T-helper 1 cell treated with Interleukin-12 subunit alpha and Interleukin-12 subunit beta and Interleukin-4 antibody, amounts not matched to agents 30 μg/mL and 1 μg/mL, for 36 hours (primary cell): ENCODE measurements around the gene VIT.
"Not testable (repeated sequence)": the region's sequence is repeated elsewhere in the genome, so short reads cannot be mapped to it uniquely, and the experiment has no call there.

Source experiments
- H3K27ac Mint-ChIP-seq: one replicate; pipeline ENCODE4 v1.8.0; 2021; ENCODE audit warnings: mild to moderate bottlenecking, mixed read lengths
- H3K27me3 Mint-ChIP-seq: one replicate; pipeline ENCODE4 v1.8.0; 2021; ENCODE audit warnings: low read depth, mixed read lengths
- H3K36me3 Mint-ChIP-seq: one replicate; pipeline ENCODE4 v1.8.0; 2021; ENCODE audit warnings: low read depth, mixed read lengths
- H3K4me1 Mint-ChIP-seq: one replicate; pipeline ENCODE4 v1.8.0; 2021; ENCODE audit warnings: low read depth, mixed read lengths
- H3K4me3 Mint-ChIP-seq: one replicate; pipeline ENCODE4 v1.8.0; 2021; ENCODE audit warnings: mild to moderate bottlenecking, moderate library complexity, mixed read lengths
- H3K9me3 Mint-ChIP-seq: one replicate; pipeline ENCODE4 v1.8.0; 2021; ENCODE audit warnings: mixed read lengths

VIT gene

DNA sequence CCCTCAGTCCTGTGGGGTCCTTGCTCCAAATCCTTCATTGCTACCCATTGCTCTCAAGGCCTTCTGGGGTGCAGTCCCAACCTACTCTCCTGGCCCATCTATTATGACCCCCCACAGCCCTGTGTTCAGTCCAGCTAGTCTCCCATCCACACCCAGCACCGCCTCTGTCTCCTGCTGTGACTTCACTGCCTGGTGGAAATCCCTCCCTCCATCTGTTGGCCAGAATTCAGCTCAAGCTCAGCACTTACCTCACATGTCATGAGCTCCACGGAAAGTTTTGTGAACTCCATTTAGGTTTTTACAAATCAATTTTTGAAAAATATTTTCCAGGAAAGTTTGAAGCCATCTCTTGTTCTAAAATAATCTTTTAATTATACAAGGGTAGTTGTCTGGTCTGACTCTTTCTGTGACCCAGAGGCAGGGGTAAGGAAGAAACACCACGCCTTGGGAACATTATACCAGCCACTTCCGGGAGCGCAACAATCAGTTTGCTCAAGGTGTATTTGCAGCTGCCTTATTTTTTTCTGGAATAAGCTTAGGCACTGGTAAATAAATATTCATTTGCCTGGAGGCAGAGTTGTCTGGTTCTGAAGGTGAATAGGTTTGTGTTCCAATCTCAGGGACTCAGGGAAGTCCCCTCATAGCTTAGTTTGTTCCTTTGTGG lies 110.8 kb downstream of the VIT start:
- Mint-ChIP-seq H3K4me3 (no peak overlapping the region), H3K4me1 (no peaks in the 10 kb centered on the region), H3K9me3 (no peaks in the 10 kb centered on the region), H3K27me3 (peaks cover 5% of the 10 kb centered on the region), H3K36me3 (no peaks in the 10 kb centered on the region), H3K27ac (no peak overlapping the region)

- Mint-ChIP-seq H3K27me3 (peaks cover 5% of the 10 kb centered on the region), H3K36me3 (no peaks in the 10 kb centered on the region), H3K27ac (no peak overlapping the region), H3K4me3 (no peak overlapping the region), H3K4me1 (no peaks in the 10 kb centered on the region), H3K9me3 (no peaks in the 10 kb centered on the region)
Observed at GRCh38 chr2:36808386-36809068, 112.0 kb downstream of the VIT start.

DNA sequence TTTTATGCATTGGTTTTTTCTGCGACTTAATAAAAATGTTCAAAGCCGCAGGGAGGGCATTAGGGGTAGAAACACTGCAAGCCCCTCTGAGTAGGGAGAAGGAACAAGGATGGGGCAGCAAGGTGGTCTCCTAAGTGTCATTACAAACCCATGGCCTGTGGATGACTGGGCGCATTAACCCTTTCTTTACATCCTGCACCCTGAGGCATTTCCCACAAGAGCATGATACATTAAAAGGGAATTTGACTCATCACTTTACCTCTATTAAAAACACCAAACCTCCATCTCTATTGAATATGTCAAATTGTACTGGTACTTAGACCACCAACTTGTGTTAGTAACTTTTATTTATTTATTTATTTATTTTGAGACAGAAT lies 112.5 kb downstream of the VIT start:
- H3K9me3 Mint-ChIP-seq, result no peaks in the 10 kb centered on the region
- H3K27ac Mint-ChIP-seq, result no peak overlapping the region
- no peaks in the 10 kb centered on the region for H3K4me1 Mint-ChIP-seq
- H3K36me3 Mint-ChIP-seq, result no peaks in the 10 kb centered on the region
- H3K27me3 Mint-ChIP-seq, result peaks cover 5% of the 10 kb centered on the region
- H3K4me3 Mint-ChIP-seq, result no peak overlapping the region

- Mint-ChIP-seq H3K4me3 (no peak overlapping the region), H3K27ac (no peak overlapping the region), H3K36me3 (no peaks in the 10 kb centered on the region), H3K27me3 (peaks cover under 1% of the 10 kb centered on the region), H3K9me3 (no peaks in the 10 kb centered on the region), H3K4me1 (no peaks in the 10 kb centered on the region)
Observed at GRCh38 chr2:36811071-36811470, 114.6 kb downstream of the VIT start.

- Mint-ChIP-seq H3K4me3 (no peak overlapping the region), H3K27ac (no peak overlapping the region), H3K9me3 (no peaks in the 10 kb centered on the region)
Observed at GRCh38 chr2:36812196-36812595, 115.7 kb downstream of the VIT start.

GRCh38 chr2:36818542-36818941 lies 122.0 kb downstream of the VIT start:
- H3K4me1 Mint-ChIP-seq, result no peaks in the 10 kb centered on the region
- H3K9me3 Mint-ChIP-seq, result no peaks in the 10 kb centered on the region
- H3K27me3 Mint-ChIP-seq, result peaks cover 5% of the 10 kb centered on the region
- no peak overlapping the region for H3K27ac Mint-ChIP-seq
- H3K4me3 Mint-ChIP-seq, result no peak overlapping the region
- H3K36me3 Mint-ChIP-seq, result no peaks in the 10 kb centered on the region

More at GRCh38 chr2:36812196-36812595, 115.7 kb downstream of the VIT start:
- Mint-ChIP-seq H3K27me3 (peaks cover 5% of the 10 kb centered on the region), H3K36me3 (no peaks in the 10 kb centered on the region), H3K4me1 (no peaks in the 10 kb centered on the region)

GRCh38 chr2:36819095-36819711 lies 122.7 kb downstream of the VIT start:
- Mint-ChIP-seq H3K4me3 (no peak overlapping the region), H3K4me1 (no peaks in the 10 kb centered on the region), H3K9me3 (no peaks in the 10 kb centered on the region)

GRCh38 chr2:36820942-36821605 lies 124.6 kb downstream of the VIT start:
- no peaks in the 10 kb centered on the region for H3K4me1 Mint-ChIP-seq
- H3K4me3 Mint-ChIP-seq, result no peak overlapping the region
- H3K27me3 Mint-ChIP-seq, result peaks cover 5% of the 10 kb centered on the region
- H3K36me3 Mint-ChIP-seq, result no peaks in the 10 kb centered on the region
- H3K27ac Mint-ChIP-seq, result no peak overlapping the region
- H3K9me3 Mint-ChIP-seq, result no peaks in the 10 kb centered on the region

More at GRCh38 chr2:36819095-36819711, 122.7 kb downstream of the VIT start:
- H3K27me3 Mint-ChIP-seq, result peaks cover 5% of the 10 kb centered on the region
- H3K36me3 Mint-ChIP-seq, result no peaks in the 10 kb centered on the region
- H3K27ac Mint-ChIP-seq, result no peak overlapping the region

- H3K27me3 Mint-ChIP-seq, result peaks cover 6% of the 10 kb centered on the region
- H3K36me3 Mint-ChIP-seq, result no peaks in the 10 kb centered on the region
- no peak overlapping the region for H3K27ac Mint-ChIP-seq
- H3K9me3 Mint-ChIP-seq, result no peaks in the 10 kb centered on the region
- no peak overlapping the region for H3K4me3 Mint-ChIP-seq
- no peaks in the 10 kb centered on the region for H3K4me1 Mint-ChIP-seq
Observed at GRCh38 chr2:36823862-36824261, 127.4 kb downstream of the VIT start.

- Mint-ChIP-seq H3K36me3 (no peaks in the 10 kb centered on the region), H3K4me1 (no peaks in the 10 kb centered on the region), H3K27ac (no peak overlapping the region), H3K27me3 (peaks cover 6% of the 10 kb centered on the region), H3K9me3 (no peaks in the 10 kb centered on the region), H3K4me3 (no peak overlapping the region)
Observed at GRCh38 chr2:36824273-36824672, 127.8 kb downstream of the VIT start.

GRCh38 chr2:36824683-36825082 lies 128.2 kb downstream of the VIT start:
- not testable (repeated sequence) for H3K27me3 Mint-ChIP-seq, H3K27ac Mint-ChIP-seq, H3K4me3 Mint-ChIP-seq, H3K9me3 Mint-ChIP-seq, H3K36me3 Mint-ChIP-seq, H3K4me1 Mint-ChIP-seq

DNA sequence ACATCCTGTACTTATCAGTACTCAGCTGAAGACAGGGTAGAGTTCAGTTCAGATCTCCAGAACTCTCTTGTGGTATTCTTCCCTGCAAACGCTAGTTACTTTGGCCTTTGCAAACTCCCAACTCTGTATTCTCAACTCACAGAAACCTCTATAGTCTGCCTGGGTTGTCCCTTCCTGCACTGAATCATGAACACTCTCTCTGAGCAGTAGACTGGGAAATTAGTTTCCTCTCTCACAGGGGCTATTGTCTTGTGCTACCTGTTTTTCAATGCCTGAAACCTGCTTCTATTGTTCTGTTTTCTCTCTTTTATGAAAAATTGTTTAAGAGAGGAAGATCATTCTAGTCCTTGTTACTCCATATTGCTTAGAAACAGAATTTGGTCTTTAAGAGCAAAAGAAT lies 134.7 kb downstream of the VIT start:
- Mint-ChIP-seq H3K27me3 (peaks cover 6% of the 10 kb centered on the region), H3K4me1 (peaks cover 7% of the 10 kb centered on the region)

GRCh38 chr2:36834203-36834602 lies 137.7 kb downstream of the VIT start:
- Mint-ChIP-seq H3K27me3 (no peaks in the 10 kb centered on the region), H3K4me3 (no peak overlapping the region), H3K36me3 (no peaks in the 10 kb centered on the region), H3K27ac (no peak overlapping the region), H3K9me3 (no peaks in the 10 kb centered on the region), H3K4me1 (peaks cover 7% of the 10 kb centered on the region)

More for the DNA sequence above, 134.7 kb downstream of the VIT start:
- no peaks in the 10 kb centered on the region for H3K9me3 Mint-ChIP-seq
- H3K4me3 Mint-ChIP-seq, result no peak overlapping the region
- H3K36me3 Mint-ChIP-seq, result no peaks in the 10 kb centered on the region
- H3K27ac Mint-ChIP-seq, result no peak overlapping the region

- peak overlapping the region; percentile 8 for H3K27ac Mint-ChIP-seq
- peaks cover 7% of the 10 kb centered on the region for H3K4me1 Mint-ChIP-seq
- no peaks in the 10 kb centered on the region for H3K36me3 Mint-ChIP-seq
- no peaks in the 10 kb centered on the region for H3K27me3 Mint-ChIP-seq
- H3K4me3 Mint-ChIP-seq, result no peak overlapping the region
- H3K9me3 Mint-ChIP-seq, result no peaks in the 10 kb centered on the region
Observed at GRCh38 chr2:36834731-36835524, 138.4 kb downstream of the VIT start.
